ENCODE data around the gene BEST1. TPM values are rescaled to one million over a fixed set of nuclear protein-coding genes. Genes with fewer than 3 reads are reported as not detected.

The BEST1 gene
- polyA plus RNA-seq, 2 of the 4 experiments (the other 2 are of a cell fraction): 1.2 to 1.9 TPM

- Histone ChIP-seq H3K27ac (no peak overlapping the region), H3K4me3 (no peak overlapping the region), H3K4me1 (no peaks in the 10 kb centered on the region), H3K9me3 (no peaks in the 10 kb centered on the region), H3K4me2 (no peak overlapping the region)
- CTCF ChIA-PET: interaction anchor here (0.8 to 19.8 kb wide), 8 partner anchors 8 to 201 kb away, joined by 3 to 565 read pairs (median 6); partner anchors contain the start of gene BEST1
- POLR2A ChIA-PET: no interaction called here
- WGBS (ENCODE audit: missing lambda C conversion rate): 88% methylated on average over 19 of the region's 19 CpGs
- ATAC-seq (no peak), DNase-seq (ENCODE audit: low read depth in 1 of 2, low spot score in 1 of 2) (no peak), FAIRE-seq (no peak)
- TF ChIP-seq POLR2A (IDR thresholded peaks at IDR 0.05; ENCODE audit: low read length): no peak
- TF ChIP-seq HOXA7 (CRISPR knock-in tag; IDR thresholded peaks at IDR 0.05): no peak
- no peak for TF ChIP-seq RAD21 (conservative IDR thresholded peaks at IDR 0.05 in 1 of 2, IDR thresholded peaks at IDR 0.05 in 1 of 2)
- no peak for TF ChIP-seq BCL3 (IDR thresholded peaks at IDR 0.05)
- no peak for TF ChIP-seq ATOH8 (CRISPR knock-in tag; IDR thresholded peaks at IDR 0.05; ENCODE audit: low read depth)
- TF ChIP-seq RFX5 (IDR thresholded peaks at IDR 0.05): no peak
- TF ChIP-seq FOSB (CRISPR knock-in tag; IDR thresholded peaks at IDR 0.05): no peak
- no peak for TF ChIP-seq REST (IDR thresholded peaks at IDR 0.05)
- TF ChIP-seq HES2 (IDR thresholded peaks at IDR 0.05): no peak
- TF ChIP-seq MAX (IDR thresholded peaks at IDR 0.05): no peak
- TF ChIP-seq CEBPB (IDR thresholded peaks at IDR 0.05): no peak
- TF ChIP-seq EHMT2 (IDR thresholded peaks at IDR 0.05; ENCODE audit: low read depth): no peak
- no peak for TF ChIP-seq KDM1A (IDR thresholded peaks at IDR 0.05; ENCODE audit: low read depth)
- TF ChIP-seq CHD4 (IDR thresholded peaks at IDR 0.05; ENCODE audit: borderline replicate concordance): no peak
- TF ChIP-seq CBX2 (IDR thresholded peaks at IDR 0.05; ENCODE audit: borderline replicate concordance, low read depth): no peak
- no peak for TF ChIP-seq USF2 (IDR thresholded peaks at IDR 0.05)
- no peak for TF ChIP-seq ZFP36 (IDR thresholded peaks at IDR 0.05; ENCODE audit: borderline replicate concordance, partially characterized antibody)
- TF ChIP-seq HOXB13 (CRISPR knock-in tag; IDR thresholded peaks at IDR 0.05; ENCODE audit: low read depth): no peak
- no peak for TF ChIP-seq MAZ (IDR thresholded peaks at IDR 0.05; ENCODE audit: borderline replicate concordance, low read depth, low read length)
- TF ChIP-seq TFCP2L1 (CRISPR knock-in tag; IDR thresholded peaks at IDR 0.05): no peak
Measured at GRCh38 chr11:61907282-61907681, 42.9 kb upstream of the BEST1 start.

All from A549 (cell line).